Measurements from ENCODE around the gene SNRPA1.
"Not testable (repeated sequence)": the region's sequence is repeated elsewhere in the genome, so short reads cannot be mapped to it uniquely, and the experiment has no call there.

SNRPA1 gene

DNA sequence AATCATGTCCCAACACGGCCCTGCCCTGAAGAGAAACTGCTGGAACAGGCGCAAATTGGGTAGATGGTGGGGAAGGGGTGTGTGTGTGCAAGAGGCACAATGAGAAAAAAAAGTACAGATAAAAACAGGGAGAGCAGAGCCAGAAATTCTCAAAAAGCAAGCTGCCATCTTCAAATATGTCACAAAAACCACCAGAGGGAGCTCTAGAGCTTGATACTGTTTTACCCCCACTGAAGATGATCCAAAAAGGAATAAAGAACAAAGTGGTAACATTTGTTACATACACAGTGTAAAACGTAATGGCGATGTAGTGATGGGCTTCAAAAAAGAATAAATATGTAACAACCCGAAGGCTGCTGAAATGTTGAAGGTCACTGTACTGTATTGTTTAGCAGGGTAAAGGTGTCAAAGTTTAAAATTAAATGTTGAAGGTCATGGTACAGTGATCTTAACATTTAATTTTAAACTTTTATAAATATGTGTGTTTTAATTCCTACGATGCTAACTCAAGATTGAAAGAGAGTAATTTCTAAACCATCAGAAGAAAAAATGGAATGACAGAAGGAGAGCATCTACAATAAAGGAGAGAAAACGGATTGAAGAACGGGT lies 6.0 kb downstream of the SNRPA1 start:
- peak; percentile 13 for DNase-seq

GRCh38 chr15:101287342-101287741 lies 7.7 kb downstream of the SNRPA1 start:
- not testable (repeated sequence) for DNase-seq

- peak; percentile 5 for DNase-seq
Measured at GRCh38 chr15:101286471-101287114, 8.5 kb downstream of the SNRPA1 start.

GRCh38 chr15:101283931-101284330 lies 11.1 kb downstream of the SNRPA1 start:
- DNase-seq, result peak; percentile 12

DNA sequence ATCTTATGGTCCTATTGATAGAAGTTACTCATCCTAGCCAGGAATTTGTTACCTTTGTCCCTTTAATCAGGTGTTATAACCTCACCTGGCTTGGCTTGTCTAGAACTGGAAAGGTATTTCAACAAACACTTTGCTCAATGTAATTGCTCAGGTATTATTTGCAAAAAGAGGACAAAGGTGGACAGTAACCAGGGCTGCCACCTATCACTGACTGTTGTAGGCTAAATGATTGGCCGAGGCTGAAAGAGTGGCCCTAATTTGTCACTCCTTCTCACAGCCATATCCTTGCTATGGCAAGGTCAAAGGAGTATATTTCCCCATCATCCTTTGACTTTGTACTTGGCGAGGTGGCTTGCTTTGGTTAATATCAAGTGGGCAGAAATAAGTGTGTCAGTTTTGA lies 15.0 kb downstream of the SNRPA1 start:
- DNase-seq, result no peak

- no peak for DNase-seq
Measured at GRCh38 chr15:101277943-101278564, 17.0 kb downstream of the SNRPA1 start.

DNA sequence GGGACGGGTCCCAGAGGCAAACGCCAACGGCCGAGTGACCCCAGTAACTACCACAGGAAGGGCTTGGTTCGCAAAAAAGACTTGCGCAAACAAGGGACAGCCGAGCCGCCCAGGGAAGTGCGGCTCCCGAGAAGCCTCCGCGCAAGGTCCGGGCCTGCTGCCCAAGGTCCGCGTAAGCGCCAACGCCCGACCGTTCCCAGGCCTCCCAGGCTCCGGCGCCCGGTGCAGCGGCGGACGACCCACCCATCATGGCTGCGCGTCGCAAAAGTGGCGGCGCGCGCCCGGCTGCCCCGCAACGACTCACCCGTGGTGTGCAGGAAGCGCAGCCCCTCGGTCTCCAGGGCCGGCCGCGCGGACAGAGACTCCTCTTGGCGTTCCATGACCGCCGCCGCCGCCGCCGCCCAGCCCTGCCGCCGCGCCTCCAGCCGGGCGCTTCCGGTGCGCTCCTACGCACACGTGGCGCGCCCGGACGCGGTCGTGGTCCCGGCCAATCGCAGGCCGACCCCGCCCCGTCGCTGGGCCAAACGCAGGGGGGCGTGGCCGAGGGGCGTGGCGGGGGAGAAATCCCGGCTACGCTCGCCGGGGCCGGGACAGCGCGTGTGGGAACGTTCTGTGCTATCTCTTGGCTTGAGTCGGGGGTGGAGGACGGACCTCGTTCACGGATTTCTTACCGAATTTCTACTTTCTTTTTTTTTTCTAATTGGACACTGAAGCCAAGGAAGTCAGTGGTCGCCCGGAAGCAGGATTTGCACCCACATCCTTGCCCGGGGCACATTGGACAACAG lies 17.8 kb downstream of the SNRPA1 start, which contains the start of gene SELENOS:
Gene SELENOS, minus strand, starts transcription at position 448 of the 785 bp plus-strand sequence. Its CDS starts 68 bp downstream, at position 380.
- DNase-seq, result peak; percentile 95

DNA sequence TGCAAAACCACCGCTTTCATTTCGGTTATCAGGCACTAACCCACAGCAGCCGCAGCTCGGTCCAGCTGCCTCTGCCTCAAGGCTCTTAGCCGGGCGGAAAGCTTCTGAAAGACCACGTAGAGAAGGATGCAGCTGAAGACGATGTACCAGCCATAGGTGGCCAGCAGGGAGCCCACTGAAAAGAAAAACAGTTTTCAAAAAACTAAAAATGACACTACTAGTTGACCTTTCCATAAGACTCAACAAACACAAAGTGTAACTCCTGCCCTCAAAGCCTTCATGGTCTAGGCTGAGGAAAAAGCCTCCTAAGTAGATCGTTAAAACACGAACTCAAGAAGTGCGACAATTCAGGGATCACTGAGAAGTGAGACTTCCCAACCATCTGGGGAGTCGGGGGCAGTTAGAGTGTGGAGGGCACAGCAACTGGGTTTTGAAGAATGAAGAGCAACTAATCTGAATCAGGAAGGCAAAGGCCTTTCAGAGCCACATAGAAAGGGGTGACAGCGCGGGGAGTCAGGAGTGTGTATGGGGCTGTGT lies 18.5 kb downstream of the SNRPA1 start:
- peak; percentile 44 for DNase-seq

GRCh38 chr15:101275018-101275417 lies 20.0 kb downstream of the SNRPA1 start:
- no peak for DNase-seq

DNA sequence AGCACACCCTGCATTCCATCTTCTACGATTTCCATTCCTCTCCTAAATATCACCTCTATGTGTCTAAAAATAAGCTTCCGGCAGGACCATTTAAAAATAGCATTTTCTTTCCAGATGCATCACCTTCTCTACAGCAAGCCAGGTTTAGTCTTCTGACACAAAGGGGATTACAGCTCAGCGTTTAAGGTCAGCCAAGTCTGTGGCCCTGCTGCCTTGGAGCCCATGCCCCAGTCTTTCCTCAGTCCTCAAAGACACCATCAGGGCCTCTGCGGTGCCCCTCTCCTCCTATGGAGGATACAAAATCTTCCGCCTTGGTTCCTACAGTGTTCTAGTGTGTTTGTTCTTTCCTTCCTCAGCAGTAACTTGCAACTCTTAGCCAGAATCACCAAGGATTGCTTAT lies 21.5 kb downstream of the SNRPA1 start:
- no peak for DNase-seq

DNA sequence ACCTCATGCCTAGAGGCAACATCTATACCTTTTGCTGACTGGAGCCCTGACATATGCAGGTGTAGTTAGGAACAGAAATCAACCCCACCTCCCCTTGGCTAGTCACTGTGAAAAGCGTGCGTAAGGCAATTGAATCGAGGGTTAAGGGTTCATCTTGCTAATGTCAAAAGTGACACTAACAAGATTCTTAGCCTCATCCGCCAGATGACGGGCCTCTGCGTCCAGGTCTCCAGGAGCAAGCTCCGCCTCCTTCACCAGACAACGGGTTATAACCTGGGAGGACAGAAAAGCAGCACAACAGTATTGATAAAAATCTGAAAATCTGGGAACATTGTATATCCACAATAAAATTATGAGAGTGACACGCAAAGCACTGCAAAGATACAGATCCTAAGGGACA lies 22.5 kb downstream of the SNRPA1 start:
- DNase-seq, result no peak

GRCh38 chr15:101269479-101270223 lies 25.4 kb downstream of the SNRPA1 start:
- no peak for DNase-seq

- DNase-seq, result no peak
Measured at GRCh38 chr15:101267320-101268104, 27.5 kb downstream of the SNRPA1 start.

DNA sequence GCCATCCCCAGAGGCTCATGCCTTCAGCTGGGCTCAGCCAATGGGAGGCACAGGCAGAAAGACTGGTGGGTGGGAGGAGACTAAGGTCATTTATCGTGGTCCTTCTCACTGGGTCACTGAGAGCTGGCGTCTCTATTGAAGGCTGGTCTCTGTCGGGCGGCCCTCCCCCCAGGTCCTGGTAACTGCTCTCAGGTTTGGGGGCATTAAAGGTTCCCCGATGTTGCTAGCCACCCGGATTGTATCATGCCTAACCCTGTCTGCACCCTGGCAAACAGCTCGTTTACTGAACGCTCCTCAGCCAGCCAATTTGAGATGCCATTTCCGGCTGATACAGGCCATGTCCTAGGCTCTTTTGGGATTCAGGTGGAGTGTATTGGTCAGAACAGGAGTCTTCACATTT lies 28.3 kb downstream of the SNRPA1 start:
- no peak for DNase-seq

DNA sequence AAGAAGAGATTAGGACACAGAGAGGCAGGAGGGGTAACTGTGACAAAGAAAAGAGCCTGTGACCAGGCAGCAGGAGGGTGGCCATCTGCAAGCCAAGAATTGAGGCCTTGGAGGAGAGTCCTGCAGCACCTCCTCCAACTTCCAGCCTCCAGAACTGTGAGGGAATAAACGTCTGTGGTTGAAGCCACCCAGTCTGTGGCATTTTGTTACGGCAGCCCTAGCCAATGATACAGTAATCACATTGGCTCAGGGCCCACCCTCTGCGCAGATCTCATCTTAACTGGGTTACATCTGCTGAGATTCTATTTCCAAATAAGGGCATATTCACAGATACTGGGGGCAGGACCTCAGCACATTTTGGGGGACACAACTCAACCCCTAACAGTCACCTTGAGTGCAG lies 29.0 kb downstream of the SNRPA1 start:
- DNase-seq, result no peak

DNA sequence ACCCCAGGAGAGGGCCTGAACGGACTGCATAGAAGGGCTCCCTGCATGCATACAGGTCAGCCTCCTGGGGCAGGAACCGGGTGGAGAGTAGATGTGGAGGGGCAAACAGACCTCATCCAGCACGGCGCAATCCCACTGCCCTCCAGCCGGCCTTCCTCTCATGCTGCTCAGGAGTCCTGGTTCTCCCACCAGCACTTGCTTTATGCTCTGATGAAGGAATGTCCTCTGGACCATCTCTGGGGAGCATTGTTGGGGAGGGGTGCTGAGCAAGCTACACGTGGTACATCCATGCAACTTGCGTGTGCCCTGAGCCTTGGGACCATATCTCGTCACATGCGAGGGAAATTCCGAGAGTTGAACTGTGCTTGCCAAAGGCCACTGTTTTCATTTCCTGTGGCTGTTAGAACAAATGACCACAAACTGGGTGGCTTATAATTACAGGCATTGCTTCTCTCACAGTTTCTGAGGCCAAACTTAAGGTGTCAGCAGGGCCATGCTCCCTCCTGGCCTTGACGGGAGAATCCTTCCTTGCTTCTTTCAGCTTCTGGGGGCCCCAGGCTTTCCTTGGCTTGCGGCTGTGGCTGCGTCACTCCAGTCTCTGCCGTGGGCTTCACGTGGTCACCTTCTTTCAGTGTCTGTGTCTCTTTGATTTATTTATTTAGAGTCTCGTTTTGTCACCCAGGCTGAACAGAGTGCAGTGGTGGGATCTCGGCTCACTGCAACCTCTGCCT lies 30.0 kb downstream of the SNRPA1 start:
- no peak for DNase-seq

- DNase-seq, result no peak
Measured at GRCh38 chr15:101264011-101264410, 31.0 kb downstream of the SNRPA1 start.

DNA sequence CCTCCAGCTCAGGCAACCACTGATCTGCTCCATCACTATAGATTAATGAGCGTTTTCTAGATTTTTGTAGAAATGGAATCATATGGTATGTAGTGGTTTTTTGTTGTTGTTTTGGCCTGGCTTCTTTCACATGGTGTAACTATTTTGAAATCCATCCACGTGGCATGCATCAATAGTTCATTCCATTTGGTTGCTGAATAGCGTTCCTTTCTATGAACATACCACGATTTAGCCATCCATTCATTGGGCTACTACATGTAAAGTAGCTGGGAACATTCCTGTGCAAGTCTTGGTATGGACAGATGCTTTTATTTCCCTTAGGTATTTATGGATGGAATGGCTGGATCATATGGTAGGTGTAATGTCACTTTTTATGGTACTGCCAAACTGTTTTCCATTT lies 32.5 kb downstream of the SNRPA1 start:
- DNase-seq, result no peak

GRCh38 chr15:101258238-101259144 lies 36.6 kb downstream of the SNRPA1 start:
- peak; percentile 61 for DNase-seq

DNA sequence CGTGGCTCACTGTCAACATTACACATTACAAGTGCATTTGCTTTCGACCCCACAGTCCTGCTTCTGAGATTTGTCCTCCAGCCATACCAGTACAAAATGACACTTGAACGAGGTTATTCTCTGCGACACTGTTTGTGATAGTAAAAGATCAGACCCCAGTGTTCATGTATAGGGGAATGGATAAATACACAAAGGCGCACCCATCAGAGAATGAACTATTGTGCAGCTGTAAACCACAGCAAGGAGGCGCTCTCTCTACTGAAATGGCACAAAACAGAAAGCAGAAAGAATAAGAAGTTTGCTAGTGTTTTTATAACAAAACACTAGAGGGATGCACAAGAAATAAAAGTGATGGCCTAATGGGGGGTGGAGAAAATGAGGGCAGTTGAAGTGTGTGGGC lies 38.3 kb downstream of the SNRPA1 start:
- DNase-seq, result no peak
